Keratinocyte (primary cell): ENCODE measurements around the gene TEX55. TPM values are rescaled to one million over a fixed set of nuclear protein-coding genes. Genes with fewer than 3 reads are reported as not detected.
"Not testable (repeated sequence)": the region's sequence is repeated elsewhere in the genome, so short reads cannot be mapped to it uniquely, and the experiment has no call there.

Experiments
- DNase-seq: peaks from one replicate; pipeline ENCODE4 v3.0.0-alpha.2; 2011; ENCODE audit warnings: low read depth, missing footprints, low spot score
- FAIRE-seq: peaks from 2 replicates; lab custom pipeline; 2011; peaks lifted over from hg19 to GRCh38; lab: Jason Lieb, UNC
- H2AFZ ChIP-seq: 2 replicates; pipeline ENCODE4 v1.6.0; 2012; ENCODE audit warnings: low read length, control low read depth, inconsistent platforms; ENCODE audit not compliant: control insufficient read depth
- H3K27ac ChIP-seq: 2 replicates; pipeline ENCODE4 v1.5.1; 2011; ENCODE audit warnings: low read length; ENCODE audit not compliant: control insufficient read depth, insufficient read depth
- H3K27me3 ChIP-seq: 3 replicates; pipeline ENCODE4 v1.6.0; 2011; ENCODE audit warnings: low read length; ENCODE audit not compliant: control insufficient read depth, insufficient read depth; ENCODE audit errors: extremely low read depth
- H3K36me3 ChIP-seq, 2 experiments: 2 replicates in 1 of 2; 3 replicates in 1 of 2; pipeline ENCODE4 v1.5.1; 2011; ENCODE audit warnings: low read length in 2 of 2, mild to moderate bottlenecking in 1 of 2; ENCODE audit not compliant: control insufficient read depth in 2 of 2, insufficient read depth in 2 of 2; ENCODE audit errors: extremely low read depth in 1 of 2
- H3K4me1 ChIP-seq: 3 replicates; pipeline ENCODE4 v1.5.1; 2011; ENCODE audit warnings: low read length; ENCODE audit not compliant: control insufficient read depth, insufficient read depth; ENCODE audit errors: extremely low read depth
- H3K4me2 ChIP-seq: 3 replicates; pipeline ENCODE4 v1.6.0; 2011; ENCODE audit warnings: low read depth, low read length; ENCODE audit not compliant: control insufficient read depth, insufficient read depth; ENCODE audit errors: extremely low read depth
- H3K4me3 ChIP-seq, 3 experiments: fragments of 200-600 bp in 1 of 3; sonication (generic) in 1 of 3; 2 replicates in 2 of 3; 3 replicates in 1 of 3; pipeline ENCODE4 v1.5.1; 2011 to 2016; ENCODE audit warnings: low read length in 3 of 3, mild to moderate bottlenecking in 3 of 3, control low read depth in 2 of 3, inconsistent platforms in 1 of 3, low read depth in 1 of 3, mixed read lengths in 1 of 3, mixed run types in 1 of 3, moderate library complexity in 1 of 3; ENCODE audit not compliant: control insufficient read depth in 2 of 3, insufficient read depth in 2 of 3; ENCODE audit errors: extremely low read depth in 1 of 3
- H3K79me2 ChIP-seq: 2 replicates; pipeline ENCODE4 v1.6.0; 2012; ENCODE audit warnings: low read length; ENCODE audit not compliant: control insufficient read depth, insufficient read depth
- H3K9ac ChIP-seq: 3 replicates; pipeline ENCODE4 v1.6.0; 2011; ENCODE audit warnings: low read length; ENCODE audit not compliant: control insufficient read depth, insufficient read depth; ENCODE audit errors: extremely low read depth
- H3K9me1 ChIP-seq: 3 replicates; pipeline ENCODE4 v1.6.0; 2011; ENCODE audit warnings: low read length; ENCODE audit not compliant: control insufficient read depth, insufficient read depth; ENCODE audit errors: extremely low read depth
- H3K9me3 ChIP-seq: 2 replicates; pipeline ENCODE4 v1.5.1; 2012; ENCODE audit warnings: low read depth, low read length; ENCODE audit not compliant: control insufficient read depth
- H4K20me1 ChIP-seq: 3 replicates; pipeline ENCODE4 v1.6.0; 2011; ENCODE audit warnings: low read length; ENCODE audit not compliant: control insufficient read depth, insufficient read depth; ENCODE audit errors: extremely low read depth
- EZH2 ChIP-seq: IDR thresholded peaks from one replicate; pipeline ENCODE4 v1.6.1; 2012; ENCODE audit warnings: inconsistent platforms, mild to moderate bottlenecking, low read length, moderate library complexity
- dilution Hi-C: fragments of 300-500 bp; cut with MboI; formaldehyde crosslinking; loops from one replicate; pipeline ENCODE4 v1.7.0; 2020; ENCODE audit warnings: low sequenced_read_pairs; ENCODE audit not compliant: extremely low pct_ligation_motif_present
- polyA plus RNA-seq, 5 experiments: library from polyadenylated mRNA; depleted of rRNA in 3 of 5; stranded (reverse) in 3 of 5; stranded (forward) in 1 of 5; unstranded in 1 of 5; fragments of >200 nt; gene quantifications; 1 replicate in 1 of 5; 2 replicates in 3 of 5; 3 replicates in 1 of 5; pipeline versions ENCODE4 v1.2.1 to v1.2.3, GENCODE V29; 2011 to 2012; ENCODE audit warnings: missing spikeins in 2 of 5, low read depth in 1 of 5, low replicate concordance in 1 of 5
- TF ChIP-seq, protein P1 (sequence below), 3 experiments: IDR thresholded peaks in 1 of 3; conservative IDR thresholded peaks in 1 of 3; optimal IDR thresholded peaks in 1 of 3; 2 replicates in 2 of 3; 3 replicates in 1 of 3; pipeline versions ENCODE3 to v1.5.1; 2011; ENCODE audit warnings: low read length in 3 of 3, mild to moderate bottlenecking in 3 of 3, moderate library complexity in 2 of 3, control low read depth in 1 of 3, inconsistent platforms in 1 of 3; ENCODE audit not compliant: insufficient read depth in 2 of 3; ENCODE audit errors: extremely low read depth in 1 of 3

TEX55 gene
- polyA plus RNA-seq, 1 donor (not counting 4 experiments of a cell fraction or from before 2014, with no cell fraction given), result not detected

DNA sequence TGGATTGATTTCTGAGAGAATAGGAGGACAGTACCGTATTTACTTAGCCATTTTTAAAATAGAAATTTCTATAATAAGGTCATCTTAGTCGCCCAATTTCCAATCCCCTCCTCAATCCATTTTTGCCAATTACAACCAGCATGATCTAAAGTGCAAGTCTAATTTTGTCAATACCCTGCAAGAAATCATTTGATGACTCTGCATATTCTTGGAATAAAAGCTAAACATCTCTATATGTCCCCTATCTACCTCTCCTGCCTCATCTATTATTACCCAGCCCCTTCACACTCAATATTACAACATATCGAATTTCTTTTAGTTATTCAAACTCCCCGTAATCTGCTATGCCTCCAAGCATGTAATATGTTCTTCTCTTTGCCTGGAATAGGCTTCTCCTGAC, 41.9 kb upstream of the TEX55 start:
- TF ChIP-seq EZH2, result no peak
- no peaks in the 10 kb centered on the region for H3K79me2 ChIP-seq
- H4K20me1 ChIP-seq, result no peaks in the 10 kb centered on the region
- DNase-seq (no peak), FAIRE-seq (no peak)
- dilution Hi-C loops, result no loop called here
- no peak overlapping the region for H3K4me2 ChIP-seq
- no peaks in the 10 kb centered on the region for H3K36me3 ChIP-seq
- no peak overlapping the region for H2AFZ ChIP-seq
- no peak overlapping the region for H3K4me3 ChIP-seq
- H3K9me1 ChIP-seq, result no peaks in the 10 kb centered on the region
- H3K27me3 ChIP-seq, result no peaks in the 10 kb centered on the region
- no peak overlapping the region for H3K9ac ChIP-seq
- H3K9me3 ChIP-seq, result no peaks in the 10 kb centered on the region
- H3K4me1 ChIP-seq, result no peaks in the 10 kb centered on the region
- H3K27ac ChIP-seq, result no peak overlapping the region

DNA sequence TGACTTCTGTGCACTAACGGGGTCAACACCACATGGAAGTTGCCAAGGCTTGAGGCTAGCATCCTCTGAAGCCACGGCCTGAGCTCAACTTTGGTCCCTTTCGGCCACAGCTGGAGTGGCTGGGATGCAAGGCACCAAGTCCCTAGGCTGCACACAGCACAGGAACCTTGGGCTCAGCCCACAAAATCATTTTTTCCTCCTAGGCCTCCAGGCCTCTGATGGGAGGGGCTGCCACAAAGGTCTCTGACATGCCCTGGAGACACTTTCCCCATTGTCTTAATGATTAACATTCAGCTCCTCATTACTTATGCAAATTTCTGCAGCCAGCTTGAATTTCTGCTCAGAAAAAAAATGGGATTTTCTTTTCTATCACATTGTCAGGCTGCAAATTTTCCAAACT, 27.6 kb upstream of the TEX55 start:
- H3K9ac ChIP-seq, H3K79me2 ChIP-seq, dilution Hi-C loops, FAIRE-seq, H3K9me1 ChIP-seq, H3K27ac ChIP-seq, H3K36me3 ChIP-seq, H3K9me3 ChIP-seq, H3K4me3 ChIP-seq, H3K4me2 ChIP-seq, H3K27me3 ChIP-seq, H4K20me1 ChIP-seq, H2AFZ ChIP-seq, DNase-seq, H3K4me1 ChIP-seq: not testable (repeated sequence)

DNA sequence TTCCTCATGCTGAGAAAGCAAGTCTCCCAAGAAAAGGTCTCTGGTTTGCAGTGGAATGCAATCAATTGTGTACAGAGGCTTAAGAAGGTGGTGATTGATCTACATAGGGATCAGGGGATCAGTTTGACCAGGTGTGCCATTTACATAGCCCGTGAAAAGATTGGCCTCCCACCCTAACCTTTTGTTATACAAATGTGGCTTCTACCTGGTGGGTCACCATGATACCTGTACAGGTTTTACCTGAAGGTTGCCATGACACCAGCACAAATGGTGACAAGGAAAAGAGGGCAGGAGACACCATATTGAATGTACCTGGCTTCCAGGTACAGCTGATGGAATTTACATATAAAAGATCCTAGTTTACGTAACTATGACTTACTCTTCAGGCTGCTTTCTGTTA, 25.5 kb upstream of the TEX55 start:
- Histone ChIP-seq H3K4me3 (no peak overlapping the region), H2AFZ (no peak overlapping the region), H4K20me1 (no peaks in the 10 kb centered on the region), H3K9me3 (peaks cover 2% of the 10 kb centered on the region), H3K4me1 (no peaks in the 10 kb centered on the region), H3K36me3 (no peaks in the 10 kb centered on the region), H3K4me2 (no peak overlapping the region), H3K9ac (no peak overlapping the region), H3K9me1 (no peaks in the 10 kb centered on the region), H3K27ac (no peak overlapping the region), H3K27me3 (no peaks in the 10 kb centered on the region), H3K79me2 (no peaks in the 10 kb centered on the region)
- no peak for DNase-seq
- FAIRE-seq, result no peak
- dilution Hi-C loops, result no loop called here
- no peak for TF ChIP-seq EZH2
- TF ChIP-seq, protein P1, sequence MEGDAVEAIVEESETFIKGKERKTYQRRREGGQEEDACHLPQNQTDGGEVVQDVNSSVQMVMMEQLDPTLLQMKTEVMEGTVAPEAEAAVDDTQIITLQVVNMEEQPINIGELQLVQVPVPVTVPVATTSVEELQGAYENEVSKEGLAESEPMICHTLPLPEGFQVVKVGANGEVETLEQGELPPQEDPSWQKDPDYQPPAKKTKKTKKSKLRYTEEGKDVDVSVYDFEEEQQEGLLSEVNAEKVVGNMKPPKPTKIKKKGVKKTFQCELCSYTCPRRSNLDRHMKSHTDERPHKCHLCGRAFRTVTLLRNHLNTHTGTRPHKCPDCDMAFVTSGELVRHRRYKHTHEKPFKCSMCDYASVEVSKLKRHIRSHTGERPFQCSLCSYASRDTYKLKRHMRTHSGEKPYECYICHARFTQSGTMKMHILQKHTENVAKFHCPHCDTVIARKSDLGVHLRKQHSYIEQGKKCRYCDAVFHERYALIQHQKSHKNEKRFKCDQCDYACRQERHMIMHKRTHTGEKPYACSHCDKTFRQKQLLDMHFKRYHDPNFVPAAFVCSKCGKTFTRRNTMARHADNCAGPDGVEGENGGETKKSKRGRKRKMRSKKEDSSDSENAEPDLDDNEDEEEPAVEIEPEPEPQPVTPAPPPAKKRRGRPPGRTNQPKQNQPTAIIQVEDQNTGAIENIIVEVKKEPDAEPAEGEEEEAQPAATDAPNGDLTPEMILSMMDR (optimal IDR thresholded peaks at IDR 0.05 in 1 of 3, IDR thresholded peaks at IDR 0.05 in 1 of 3, conservative IDR thresholded peaks at IDR 0.05 in 1 of 3; ENCODE audit: extremely low read depth in 1 of 3, insufficient read depth in 2 of 3, low read length in 3 of 3), result no peak
